Lung (tissue), 12 donors: ENCODE measurements around the gene CTAGE8. TPM values are rescaled to one million over a fixed set of nuclear protein-coding genes. Genes with fewer than 3 reads are reported as not detected.
"Not testable (repeated sequence)": the region's sequence is repeated elsewhere in the genome, so short reads cannot be mapped to it uniquely, and the experiment has no call there.

Experiments
- ATAC-seq: fragments of 200-7000 bp; cut with Tn5 transposase; one replicate; pipeline ENCODE4 v1.9.1; 2020; ENCODE audit warnings: moderate number of reproducible peaks; ENCODE audit not compliant: insufficient read depth, low FRiP score
- DNase-seq, 3 donors: peaks; one replicate each; pipeline ENCODE4 v3.0.0-alpha.2; 2013 to 2017
- H3K27ac ChIP-seq, 2 donors: one replicate each; pipeline ENCODE4 v1.5.1; 2013; ENCODE audit warnings: mild to moderate bottlenecking in 2 of 2, moderate library complexity in 2 of 2, control low read depth in 1 of 2, inconsistent platforms in 1 of 2, low read depth in 1 of 2, low read length in 1 of 2
- H3K27me3 ChIP-seq, 3 donors: one replicate each; pipeline ENCODE4 v1.5.1; 2013; ENCODE audit warnings: low read length in 2 of 3; ENCODE audit not compliant: control insufficient read depth in 3 of 3, insufficient read depth in 3 of 3
- H3K36me3 ChIP-seq, 4 donors: one replicate each; pipeline ENCODE4 v1.5.1; 2013; ENCODE audit warnings: low read length in 4 of 4, mild to moderate bottlenecking in 1 of 4, moderate library complexity in 1 of 4; ENCODE audit not compliant: control insufficient read depth in 4 of 4, insufficient read depth in 4 of 4
- H3K4me1 ChIP-seq, 5 donors: one replicate each; pipeline ENCODE4 v1.5.1; 2013; ENCODE audit warnings: low read length in 5 of 5, mild to moderate bottlenecking in 2 of 5, moderate library complexity in 1 of 5; ENCODE audit not compliant: control insufficient read depth in 5 of 5, insufficient read depth in 5 of 5
- H3K4me3 ChIP-seq: one replicate; pipeline ENCODE4 v1.5.1; 2013; ENCODE audit warnings: mild to moderate bottlenecking, control low read depth, moderate library complexity
- H3K9ac ChIP-seq, 2 donors: one replicate each; pipeline ENCODE4 v1.5.1; 2013; ENCODE audit warnings: low read length in 2 of 2, control low read depth in 1 of 2; ENCODE audit not compliant: insufficient read depth in 1 of 2
- H3K9me3 ChIP-seq, 4 donors: one replicate each; pipeline ENCODE4 v1.5.1; 2013; ENCODE audit warnings: low read length in 3 of 4, mild to moderate bottlenecking in 1 of 4, moderate library complexity in 1 of 4; ENCODE audit not compliant: control insufficient read depth in 4 of 4, insufficient read depth in 3 of 4
- WGBS, 2 donors: extraction: QIAGEN DNeasy Blood & Tissue Kit; methylation state at CpG; one replicate each; pipeline ENCODE4 v1.1.7; 2013; 5-methylcytosine and 5-hydroxymethylcytosine counted together
- polyA plus RNA-seq, 2 donors: library from polyadenylated mRNA; stranded (reverse); fragments of 200-250 nt; gene quantifications; one replicate each; pipeline ENCODE4 v1.2.1, GENCODE V29; 2013
- total RNA-seq, 2 donors: library from RNA; depleted of rRNA in 1 of 2; stranded (reverse); fragments of >200 nt in 1 of 2; gene quantifications; one replicate each; pipeline ENCODE4 v1.2.1, GENCODE V29; 2014 to 2021
- TF ChIP-seq, protein P1 (sequence below): IDR thresholded peaks from 2 replicates; pipeline ENCODE4 v1.5.1; 2012; ENCODE audit warnings: mild to moderate bottlenecking; ENCODE audit errors: control extremely low read depth, extremely low read depth
- donor health status: control.
- donor health status: control.
- donor health status: Bipolar disorder and iron deficiency.
- donor health status: healthy.
- donor health status: DM: yes; HTN: yes; CAD: no.

The CTAGE8 gene
- total and polyA plus RNA-seq, 4 donors = 0.76 to 2.4 (median 0.92) TPM; not detected in 1

DNA sequence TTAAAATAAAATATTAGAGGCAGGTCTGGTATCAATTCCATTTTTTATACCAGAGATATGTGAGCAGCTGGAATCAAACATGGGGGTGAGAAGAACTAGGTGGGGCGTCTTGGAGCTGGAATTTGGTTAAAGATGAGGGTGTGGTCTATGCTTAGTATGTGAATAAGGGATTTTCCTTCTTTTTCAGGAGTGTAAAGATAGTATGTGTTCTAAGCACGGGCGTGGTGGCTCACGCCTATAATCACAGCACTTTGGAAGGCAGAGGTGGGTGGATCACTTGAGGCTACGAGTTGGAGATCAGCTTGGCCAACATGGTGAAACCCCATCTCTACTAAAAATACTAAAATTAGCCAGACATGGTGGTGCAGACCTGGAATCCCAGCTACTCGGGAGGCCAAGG lies 6.2 kb upstream of the CTAGE8 start:
- not testable (repeated sequence) for H3K36me3 ChIP-seq, ATAC-seq

DNA sequence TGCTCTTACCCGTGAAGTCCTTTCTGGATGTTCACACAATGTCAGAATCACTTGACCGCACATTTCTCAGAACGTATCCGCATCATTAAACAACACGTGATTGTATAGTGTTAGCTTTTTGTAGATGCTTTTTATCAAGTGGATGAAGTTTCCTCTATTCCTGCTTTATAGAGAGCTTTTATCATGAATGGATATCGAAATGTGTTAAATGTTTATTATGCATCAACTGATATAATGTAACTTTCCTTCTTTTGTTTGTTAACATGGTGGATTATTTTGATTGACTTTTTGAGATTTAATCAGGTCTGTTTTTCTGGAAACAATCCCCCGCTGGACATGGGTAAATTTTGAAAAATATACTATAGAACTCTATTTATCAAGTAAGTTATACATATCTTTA lies 4.4 kb downstream of the CTAGE8 start, which contains the start of gene OR2A7:
OR2A7 (minus strand) TSS at position 101 of the 400 bp plus-strand sequence. CDS start 5,164 bp downstream, outside the sequence.
- not testable (repeated sequence) for H3K4me3 ChIP-seq, H3K27me3 ChIP-seq, H3K4me1 ChIP-seq, DNase-seq, H3K36me3 ChIP-seq, ATAC-seq, H3K9ac ChIP-seq, H3K9me3 ChIP-seq, H3K27ac ChIP-seq
- 92 to 99% methylated on average over 6 of the region's 7 CpGs for WGBS, 2 donors

More for the DNA sequence above, 6.2 kb upstream of the CTAGE8 start:
- not testable (repeated sequence) for H3K27ac ChIP-seq, H3K4me1 ChIP-seq, H3K9ac ChIP-seq, H3K27me3 ChIP-seq, DNase-seq, H3K9me3 ChIP-seq, H3K4me3 ChIP-seq
- 93 to 99% methylated on average over 4 of the region's 6 CpGs for WGBS, 2 donors

DNA sequence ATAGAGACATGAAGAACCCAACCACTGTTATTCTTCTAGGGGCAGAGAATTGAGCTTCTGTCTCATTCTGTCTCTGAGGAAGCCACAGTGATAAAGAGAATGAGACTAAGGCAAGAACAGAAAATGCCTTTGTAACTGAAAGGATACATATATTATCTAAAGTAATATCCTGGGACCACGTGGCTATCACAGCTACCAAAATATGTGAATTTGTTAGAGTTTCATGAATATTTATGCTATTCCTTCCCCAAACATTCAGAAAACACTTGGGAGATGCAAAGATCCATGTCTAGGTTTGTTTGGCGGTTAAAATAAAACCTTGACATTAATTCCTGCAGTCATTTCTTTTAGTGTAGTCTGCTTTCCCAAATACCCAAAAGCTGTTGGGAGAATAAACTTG lies 7.0 kb downstream of the CTAGE8 start:
- not testable (repeated sequence) for H3K9ac ChIP-seq, ATAC-seq, H3K9me3 ChIP-seq, H3K27me3 ChIP-seq, DNase-seq, H3K4me3 ChIP-seq, H3K36me3 ChIP-seq, H3K4me1 ChIP-seq, H3K27ac ChIP-seq
- no CpG with 5 or more reads among the region's 2 CpGs for WGBS, 2 donors

DNA sequence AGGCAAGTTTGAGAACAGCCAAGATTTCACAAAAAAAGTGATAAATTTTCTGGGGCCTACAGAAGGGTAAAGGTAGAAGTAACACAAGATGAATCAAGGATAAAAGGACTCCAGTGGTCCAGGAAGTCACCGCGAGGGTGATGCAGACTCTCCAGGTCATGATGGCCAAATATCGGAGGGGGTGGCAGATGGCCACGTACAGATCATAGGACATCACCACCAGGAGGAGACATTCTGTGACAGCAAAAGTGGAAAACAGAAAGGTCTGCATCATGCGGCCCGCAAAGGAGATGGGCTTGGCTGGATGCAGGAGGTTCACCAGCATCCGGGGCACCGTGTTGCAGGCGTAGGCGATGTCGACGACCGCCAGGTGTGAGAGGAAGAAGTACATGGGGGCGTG lies 10.0 kb downstream of the CTAGE8 start:
- not testable (repeated sequence) for DNase-seq, H3K9me3 ChIP-seq, ATAC-seq, H3K27me3 ChIP-seq, H3K36me3 ChIP-seq, H3K9ac ChIP-seq, H3K4me3 ChIP-seq, H3K4me1 ChIP-seq, H3K27ac ChIP-seq
- no CpG with 5 or more reads among the region's 14 CpGs for WGBS, 2 donors

DNA sequence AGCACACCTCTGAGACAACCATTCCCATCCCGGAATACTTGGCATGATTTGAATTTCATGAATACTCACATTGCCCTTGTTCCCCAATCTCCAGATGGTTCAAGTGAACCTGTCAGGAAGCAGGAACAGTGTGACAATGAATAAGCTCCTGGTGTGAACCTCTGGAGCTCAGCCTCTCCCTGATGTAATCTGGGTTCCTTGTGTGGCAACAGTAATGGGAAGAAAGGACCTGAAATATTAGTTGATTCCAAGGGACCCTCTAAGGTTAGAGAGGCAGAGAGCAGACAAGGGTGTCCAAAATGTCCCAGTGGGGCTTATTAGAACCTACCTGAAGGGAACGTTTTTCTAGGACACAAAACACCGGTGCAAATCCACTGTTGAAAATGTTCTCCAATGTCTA lies 13.0 kb downstream of the CTAGE8 start:
- 62 to 76% methylated on average over 3 of the region's 3 CpGs for WGBS, 2 donors
- Histone ChIP-seq H3K9me3 (no peaks in the 10 kb centered on the region), H3K36me3 (no peaks in the 10 kb centered on the region), H3K4me1 (no peaks in the 10 kb centered on the region), H3K4me3 (no peak overlapping the region), H3K9ac (no peak overlapping the region), H3K27ac (no peak overlapping the region), H3K27me3 (no peaks in the 10 kb centered on the region)
- ATAC-seq (no peak), DNase-seq (peak in 2 of 3 donors; percentile 2 to 6)
- TF ChIP-seq, protein P1, sequence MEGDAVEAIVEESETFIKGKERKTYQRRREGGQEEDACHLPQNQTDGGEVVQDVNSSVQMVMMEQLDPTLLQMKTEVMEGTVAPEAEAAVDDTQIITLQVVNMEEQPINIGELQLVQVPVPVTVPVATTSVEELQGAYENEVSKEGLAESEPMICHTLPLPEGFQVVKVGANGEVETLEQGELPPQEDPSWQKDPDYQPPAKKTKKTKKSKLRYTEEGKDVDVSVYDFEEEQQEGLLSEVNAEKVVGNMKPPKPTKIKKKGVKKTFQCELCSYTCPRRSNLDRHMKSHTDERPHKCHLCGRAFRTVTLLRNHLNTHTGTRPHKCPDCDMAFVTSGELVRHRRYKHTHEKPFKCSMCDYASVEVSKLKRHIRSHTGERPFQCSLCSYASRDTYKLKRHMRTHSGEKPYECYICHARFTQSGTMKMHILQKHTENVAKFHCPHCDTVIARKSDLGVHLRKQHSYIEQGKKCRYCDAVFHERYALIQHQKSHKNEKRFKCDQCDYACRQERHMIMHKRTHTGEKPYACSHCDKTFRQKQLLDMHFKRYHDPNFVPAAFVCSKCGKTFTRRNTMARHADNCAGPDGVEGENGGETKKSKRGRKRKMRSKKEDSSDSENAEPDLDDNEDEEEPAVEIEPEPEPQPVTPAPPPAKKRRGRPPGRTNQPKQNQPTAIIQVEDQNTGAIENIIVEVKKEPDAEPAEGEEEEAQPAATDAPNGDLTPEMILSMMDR = no peak
